Fibroblast of mammary gland (primary cell): ENCODE data around the gene NAB2.

ENCODE experiments used
- DNase-seq: peaks from one replicate; pipeline ENCODE4 v3.0.0-alpha.2; 2010; ENCODE audit warnings: low read depth
- H3K4me3 ChIP-seq: 2 replicates; pipeline ENCODE4 v1.5.1; 2011; ENCODE audit warnings: low read depth, mild to moderate bottlenecking, low read length, moderate library complexity; ENCODE audit not compliant: control insufficient read depth
- CTCF ChIP-seq: conservative IDR thresholded peaks from 2 replicates; pipeline ENCODE4 v1.5.1; 2011; ENCODE audit warnings: low read depth, low read length, inconsistent platforms; ENCODE audit not compliant: control insufficient read depth, insufficient read depth

Gene NAB2

GRCh38 chr12:57046086-57046791 is 42.7 kb upstream of the NAB2 start:
- no peak for TF ChIP-seq CTCF
- DNase-seq, result no peak
- no peak overlapping the region for H3K4me3 ChIP-seq

- no peak overlapping the region for H3K4me3 ChIP-seq
- no peak for TF ChIP-seq CTCF
- no peak for DNase-seq
Observed at GRCh38 chr12:57046947-57047890, 41.7 kb upstream of the NAB2 start.

- DNase-seq, result peak; percentile 66
- TF ChIP-seq CTCF, result no peak
- H3K4me3 ChIP-seq, result no peak overlapping the region
Observed at GRCh38 chr12:57047981-57048380, 40.9 kb upstream of the NAB2 start.

- no peak overlapping the region for H3K4me3 ChIP-seq
- no peak for TF ChIP-seq CTCF
- no peak for DNase-seq
Observed at GRCh38 chr12:57048423-57049118, 40.3 kb upstream of the NAB2 start.

GRCh38 chr12:57049119-57049446 is 39.8 kb upstream of the NAB2 start:
- no peak for TF ChIP-seq CTCF
- no peak overlapping the region for H3K4me3 ChIP-seq
- no peak for DNase-seq

GRCh38 chr12:57049890-57050289 is 39.0 kb upstream of the NAB2 start, which contains the start of gene MYO1A:
Gene MYO1A, minus strand, starts transcription at chr12:57050129. Its CDS starts 1,806 bp downstream, at chr12:57048323.
- no peak within 1 kb of the TSS for H3K4me3 ChIP-seq
- TF ChIP-seq CTCF, result no peak
- no peak for DNase-seq
